DMS114 treated with DMSO at 0.1 percent for 48 hours (cell line): ENCODE measurements around the gene UPP2.

ENCODE experiments used
- DNase-seq: peaks from one replicate; lab custom pipeline; 2025; ENCODE audit not compliant: unreplicated experiment; lab: John Stamatoyannopoulos, UW

Gene UPP2

GRCh38 chr2:158135096-158135495, 33.4 kb downstream of the UPP2 start:
- DNase-seq: no peak

- no peak for DNase-seq
These were observed 36.6 kb downstream of the UPP2 start for GRCh38 chr2:158138255-158138654.

GRCh38 chr2:158140201-158140600, 38.5 kb downstream of the UPP2 start:
- DNase-seq: no peak

- no peak for DNase-seq
These were observed 40.5 kb downstream of the UPP2 start for GRCh38 chr2:158142165-158142564.

- no peak for DNase-seq
These were observed 41.1 kb downstream of the UPP2 start for GRCh38 chr2:158142568-158143332.

GRCh38 chr2:158143703-158144360, 42.2 kb downstream of the UPP2 start:
- DNase-seq: no peak

- DNase-seq: no peak
These were observed 43.4 kb downstream of the UPP2 start for GRCh38 chr2:158144914-158145625.

- DNase-seq: no peak
These were observed 51.8 kb downstream of the UPP2 start for GRCh38 chr2:158153270-158154015.

GRCh38 chr2:158154596-158154995, 52.9 kb downstream of the UPP2 start:
- DNase-seq: no peak

- no peak for DNase-seq
These were observed 71.0 kb downstream of the UPP2 start for GRCh38 chr2:158172719-158173118.

- DNase-seq: no peak
These were observed 72.8 kb downstream of the UPP2 start for GRCh38 chr2:158174495-158174894.

- no peak for DNase-seq
These were observed 73.3 kb downstream of the UPP2 start for GRCh38 chr2:158174956-158175355.

GRCh38 chr2:158178646-158179045, 77.0 kb downstream of the UPP2 start:
- no peak for DNase-seq

- DNase-seq: no peak
These were observed 78.0 kb downstream of the UPP2 start for GRCh38 chr2:158179660-158180059.

GRCh38 chr2:158181171-158181570, 79.5 kb downstream of the UPP2 start:
- no peak for DNase-seq

- no peak for DNase-seq
These were observed 81.1 kb downstream of the UPP2 start for GRCh38 chr2:158182676-158183295.

- DNase-seq: no peak
These were observed 82.3 kb downstream of the UPP2 start for GRCh38 chr2:158184001-158184400.

GRCh38 chr2:158184556-158185343, 83.1 kb downstream of the UPP2 start:
- no peak for DNase-seq
